GM10266 (cell line): ENCODE data around the gene POLD1.

Source experiments
- DNase-seq: peaks from one replicate; pipeline ENCODE4 v3.0.0; 2012; ENCODE audit errors: extremely low spot score
- CTCF ChIP-seq: IDR thresholded peaks from 2 replicates; pipeline ENCODE4 v1.5.1; 2012; ENCODE audit warnings: mild to moderate bottlenecking, low read depth; ENCODE audit not compliant: control insufficient read depth, insufficient read depth; ENCODE audit errors: missing control alignments

The POLD1 gene

GRCh38 chr19:50449236-50449899, 65.2 kb downstream of the POLD1 start:
- DNase-seq: no peak
- no peak for TF ChIP-seq CTCF

- no peak for TF ChIP-seq CTCF
- no peak for DNase-seq
Observed at GRCh38 chr19:50450369-50451222, 66.4 kb downstream of the POLD1 start.

- TF ChIP-seq CTCF: no peak
- no peak for DNase-seq
Observed at GRCh38 chr19:50451223-50451534, 67.0 kb downstream of the POLD1 start.

GRCh38 chr19:50453243-50453642, 69.1 kb downstream of the POLD1 start:
- DNase-seq: no peak
- TF ChIP-seq CTCF: no peak

GRCh38 chr19:50455992-50456391, 71.8 kb downstream of the POLD1 start:
- no peak for DNase-seq
- no peak for TF ChIP-seq CTCF

GRCh38 chr19:50457300-50457699, 73.2 kb downstream of the POLD1 start:
- no peak for DNase-seq
- TF ChIP-seq CTCF: no peak
